Measurements from ENCODE around the gene SAPCD2. TPM values are rescaled to one million over a fixed set of nuclear protein-coding genes. Genes with fewer than 3 reads are reported as not detected.
A peak's percentile ranks its signal among the peaks of the same experiment; 100 is the strongest.
"Not testable (repeated sequence)": the region's sequence is repeated elsewhere in the genome, so short reads cannot be mapped to it uniquely, and the experiment has no call there.

Gene SAPCD2
- total RNA-seq, 2 experiments from 2014 or later, result 13.5 to 13.7 TPM

DNA sequence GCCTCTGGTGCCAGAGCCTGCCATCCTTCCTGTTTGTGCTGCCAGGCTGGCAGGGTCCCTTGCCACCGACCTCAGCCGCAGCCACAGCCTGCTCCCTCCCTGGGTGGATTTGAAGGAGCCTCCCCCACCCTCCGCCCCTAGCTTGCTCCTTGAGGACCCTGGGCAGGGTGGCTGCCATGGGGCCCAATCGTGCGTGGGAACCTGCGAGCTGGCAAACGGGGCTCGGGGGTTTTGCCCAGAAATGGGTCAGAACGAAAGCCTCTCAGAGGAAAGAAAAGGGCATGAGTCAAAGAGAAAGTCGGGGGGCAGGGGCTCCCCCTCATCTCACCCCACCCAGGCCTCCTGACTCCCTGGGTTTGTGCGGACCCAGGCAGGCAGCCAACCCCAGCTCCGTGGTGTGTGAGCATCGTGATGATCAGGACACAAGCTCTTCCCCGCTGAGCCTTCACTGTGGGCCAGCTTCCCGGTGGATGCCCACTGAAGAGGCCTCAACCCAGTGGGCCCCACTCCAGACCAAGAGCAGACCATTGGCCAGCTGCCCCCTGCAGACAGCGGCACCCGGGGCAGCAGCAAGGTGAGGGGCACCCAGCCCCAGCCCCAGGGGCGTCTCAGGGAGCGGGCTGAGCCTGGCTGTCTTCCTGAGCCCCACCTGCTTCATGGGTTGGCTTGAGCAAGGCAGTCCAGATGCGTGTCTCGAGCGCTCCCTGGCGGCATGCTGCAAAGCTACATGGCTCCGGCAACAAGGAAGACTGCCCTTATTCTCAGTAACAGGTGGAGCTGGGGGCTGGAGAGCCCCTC lies 35.4 kb downstream of the SAPCD2 start:
- Mint-ChIP-seq H3K4me3 (peak overlapping the region; percentile 47), H3K4me1 (ENCODE audit: low read depth) (peaks cover 35% of the 10 kb centered on the region), H3K36me3 (ENCODE audit: low read depth) (no peaks in the 10 kb centered on the region), H3K27ac (peak overlapping the region; percentile 85), H3K9me3 (no peaks in the 10 kb centered on the region), H3K27me3 (no peaks in the 10 kb centered on the region)
- CTCF ChIA-PET, result interaction anchor here (0.6 to 3.6 kb wide), 54 partner anchors 9 to 274 kb away, joined by 3 to 82 read pairs (median 6); partner anchors contain the start of genes AJM1, C8G, CLIC3 and FBXW5
- intact Hi-C loops (cut with micrococcal nuclease), result loop anchor here (5.0 kb wide), 1 partner anchor 248 kb away; no protein-coding TSS in a partner anchor
- DNase-seq (peak; percentile 91), ATAC-seq (peak; percentile 89)
- TF ChIP-seq, protein P1, sequence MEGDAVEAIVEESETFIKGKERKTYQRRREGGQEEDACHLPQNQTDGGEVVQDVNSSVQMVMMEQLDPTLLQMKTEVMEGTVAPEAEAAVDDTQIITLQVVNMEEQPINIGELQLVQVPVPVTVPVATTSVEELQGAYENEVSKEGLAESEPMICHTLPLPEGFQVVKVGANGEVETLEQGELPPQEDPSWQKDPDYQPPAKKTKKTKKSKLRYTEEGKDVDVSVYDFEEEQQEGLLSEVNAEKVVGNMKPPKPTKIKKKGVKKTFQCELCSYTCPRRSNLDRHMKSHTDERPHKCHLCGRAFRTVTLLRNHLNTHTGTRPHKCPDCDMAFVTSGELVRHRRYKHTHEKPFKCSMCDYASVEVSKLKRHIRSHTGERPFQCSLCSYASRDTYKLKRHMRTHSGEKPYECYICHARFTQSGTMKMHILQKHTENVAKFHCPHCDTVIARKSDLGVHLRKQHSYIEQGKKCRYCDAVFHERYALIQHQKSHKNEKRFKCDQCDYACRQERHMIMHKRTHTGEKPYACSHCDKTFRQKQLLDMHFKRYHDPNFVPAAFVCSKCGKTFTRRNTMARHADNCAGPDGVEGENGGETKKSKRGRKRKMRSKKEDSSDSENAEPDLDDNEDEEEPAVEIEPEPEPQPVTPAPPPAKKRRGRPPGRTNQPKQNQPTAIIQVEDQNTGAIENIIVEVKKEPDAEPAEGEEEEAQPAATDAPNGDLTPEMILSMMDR (IDR thresholded peaks at IDR 0.05), result peak; percentile 86
- POLR2A ChIA-PET, result interaction anchor here (0.6 to 2.1 kb wide), 12 partner anchors 8 to 307 kb away, joined by 3 to 9 read pairs (median 3); partner anchors contain the start of genes PAXX and SAPCD2

DNA sequence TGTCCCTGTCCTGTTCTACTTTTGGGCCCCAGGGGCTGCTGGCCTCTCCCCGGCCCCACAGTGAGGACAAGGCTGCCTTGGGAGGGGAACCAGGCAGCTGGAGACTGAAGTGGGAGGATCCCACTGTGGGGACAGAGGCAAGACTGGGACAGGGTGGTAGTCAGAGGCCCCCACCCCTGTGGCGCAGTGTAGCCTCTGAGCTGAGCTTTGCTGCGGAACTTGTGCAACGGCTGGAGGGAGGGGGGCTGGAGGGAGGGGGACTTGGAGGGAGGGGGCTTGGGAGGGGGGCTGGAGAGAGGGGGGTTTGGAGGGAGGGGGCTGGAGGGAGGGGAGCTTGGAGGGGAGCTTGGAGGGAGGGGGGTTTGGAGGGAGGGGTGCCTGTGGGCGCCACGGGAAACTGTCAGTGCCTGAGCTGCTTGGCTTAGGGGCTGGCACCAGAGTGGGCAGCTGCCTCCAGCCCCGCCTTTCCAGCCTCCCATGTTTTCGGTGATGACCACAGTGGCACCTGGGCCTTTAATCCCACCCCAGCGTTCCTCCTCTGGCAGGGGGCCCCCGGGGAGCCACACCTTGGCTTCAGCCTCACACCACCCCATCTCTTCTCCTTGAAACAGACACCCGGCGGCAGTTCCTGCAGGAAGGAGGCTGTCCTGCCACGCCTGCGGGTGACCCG lies 36.2 kb downstream of the SAPCD2 start:
- ChIA-PET CTCF (interaction anchor here (0.7 to 3.6 kb wide), 44 partner anchors 9 to 273 kb away, joined by 3 to 82 read pairs (median 7); partner anchors contain the start of genes AJM1, C8G, CLIC3 and FBXW5), POLR2A (interaction anchor here (0.6 to 2.1 kb wide), 9 partner anchors 8 to 306 kb away, joined by 3 to 9 read pairs (median 3); partner anchors contain the start of gene TRAF2)
- DNase-seq (no peak), ATAC-seq (no peak)
- Mint-ChIP-seq H3K27ac (peak overlapping the region; percentile 85), H3K4me3 (peak overlapping the region; percentile 47), H3K27me3 (no peaks in the 10 kb centered on the region), H3K36me3 (ENCODE audit: low read depth) (no peaks in the 10 kb centered on the region), H3K4me1 (ENCODE audit: low read depth) (peaks cover 42% of the 10 kb centered on the region), H3K9me3 (no peaks in the 10 kb centered on the region)
- intact Hi-C loops (cut with micrococcal nuclease), result no loop called here
- TF ChIP-seq, protein P1 (IDR thresholded peaks at IDR 0.05), result no peak

DNA sequence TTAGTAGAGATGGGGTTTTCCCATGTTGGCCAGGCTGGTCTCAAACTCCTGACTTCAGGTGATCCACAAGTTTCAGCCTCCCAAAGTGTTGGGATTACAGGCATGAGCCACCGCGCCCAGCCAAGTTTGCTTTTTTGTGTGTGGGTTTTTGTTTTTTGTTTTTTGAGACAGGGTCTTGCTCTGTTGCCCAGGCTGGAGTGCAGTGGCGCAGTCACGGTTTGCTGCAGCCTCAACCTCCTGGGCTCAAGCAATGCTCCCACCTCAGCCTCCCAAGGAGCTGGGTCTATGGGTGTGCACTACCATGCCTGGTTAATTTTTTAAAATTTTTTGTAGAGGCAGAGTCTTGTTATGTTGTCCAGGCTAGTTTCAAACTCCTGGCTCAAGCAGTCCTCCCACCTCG lies 36.9 kb downstream of the SAPCD2 start:
- H3K9me3 Mint-ChIP-seq; H3K4me3 Mint-ChIP-seq; intact Hi-C loops (cut with micrococcal nuclease); H3K27ac Mint-ChIP-seq; H3K36me3 Mint-ChIP-seq (ENCODE audit: low read depth); ATAC-seq; DNase-seq; POLR2A ChIA-PET; H3K27me3 Mint-ChIP-seq: not testable (repeated sequence)
- peaks cover 47% of the 10 kb centered on the region for H3K4me1 Mint-ChIP-seq (ENCODE audit: low read depth)
- CTCF ChIA-PET, result interaction anchor here (1.2 to 3.6 kb wide), 8 partner anchors 11 to 228 kb away, joined by 3 to 82 read pairs (median 20); partner anchors contain the start of genes C8G, FBXW5 and NPDC1

DNA sequence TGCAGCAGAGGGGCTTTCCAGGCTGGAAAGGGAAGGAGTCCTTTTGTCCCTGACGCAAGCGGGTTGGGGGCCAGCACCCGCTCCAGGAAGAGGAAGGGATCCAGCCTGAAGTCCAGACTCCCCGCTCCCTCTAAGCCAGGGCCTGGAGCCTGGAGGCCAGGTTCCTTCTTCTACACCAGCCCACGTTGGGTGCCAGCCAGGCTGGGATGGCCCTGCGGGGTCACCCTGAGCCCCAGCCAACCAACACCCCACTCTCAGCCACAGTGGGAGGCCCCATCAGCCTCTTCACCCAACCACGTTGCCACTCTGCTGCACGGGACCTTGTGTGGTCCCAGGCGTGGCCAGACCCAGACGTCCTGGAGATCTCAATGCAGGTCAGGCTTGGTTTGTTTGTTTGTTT lies 37.5 kb downstream of the SAPCD2 start:
- Mint-ChIP-seq H3K9me3 (no peaks in the 10 kb centered on the region), H3K4me3 (no peak overlapping the region), H3K27ac (no peak overlapping the region), H3K27me3 (no peaks in the 10 kb centered on the region), H3K36me3 (ENCODE audit: low read depth) (no peaks in the 10 kb centered on the region), H3K4me1 (ENCODE audit: low read depth) (peaks cover 47% of the 10 kb centered on the region)
- TF ChIP-seq, protein P1 (IDR thresholded peaks at IDR 0.05), result no peak
- no peak for ATAC-seq
- ChIA-PET POLR2A (no interaction called here), CTCF (interaction anchor here (1.1 to 8.3 kb wide), 2 partner anchors 14 to 34 kb away, joined by 5 to 109 read pairs; partner anchors contain the start of gene SAPCD2)
- DNase-seq, result no peak
- intact Hi-C loops (cut with micrococcal nuclease), result no loop called here

DNA sequence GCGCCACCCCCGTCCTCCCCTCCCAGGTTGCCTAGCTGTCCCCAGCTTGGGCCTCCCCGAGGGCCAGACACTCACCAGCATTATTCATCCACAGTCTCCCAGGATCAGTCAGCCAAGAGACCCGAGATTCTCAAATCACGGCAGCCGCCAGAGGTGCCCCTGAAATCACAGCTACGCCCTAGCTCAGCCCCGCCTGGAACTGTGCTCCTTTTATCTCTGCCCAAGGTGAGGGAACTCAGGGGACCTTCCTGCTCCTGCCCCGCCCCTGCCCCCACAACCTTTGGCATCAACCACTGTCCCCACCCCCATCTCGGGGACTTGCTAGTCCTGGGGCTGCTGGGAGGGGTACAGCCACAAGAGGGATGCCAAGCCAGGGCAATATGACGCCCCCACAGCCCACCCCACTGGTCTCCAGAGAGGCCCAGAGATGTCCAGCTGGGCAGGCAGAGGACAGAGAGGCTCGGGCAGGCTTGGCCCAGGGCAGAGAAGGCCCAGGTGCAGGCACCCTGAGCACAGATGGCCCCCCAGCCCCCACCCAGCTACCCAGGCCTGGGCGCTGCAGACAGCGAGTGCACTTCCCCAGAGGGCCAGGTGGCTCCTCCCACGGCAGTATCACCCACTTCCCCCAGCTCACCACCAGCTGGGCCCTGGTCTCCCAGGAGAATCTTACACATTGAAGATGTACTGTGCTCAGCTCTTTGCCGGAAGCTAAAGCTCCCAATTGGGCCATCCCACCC lies 38.3 kb downstream of the SAPCD2 start, which contains the start of gene FUT7:
FUT7 (minus strand) TSS at position 185 of the 737 bp plus-strand sequence; CDS start at position 88, 97 bp downstream.
- TF ChIP-seq, protein P1 (IDR thresholded peaks at IDR 0.05), result no peak
- Mint-ChIP-seq H3K9me3 (no peaks in the 10 kb centered on the region), H3K4me3 (no peak within 1 kb of the TSS), H3K27ac (peak within 1 kb of the TSS; percentile 42), H3K27me3 (no peaks in the 10 kb centered on the region), H3K4me1 (ENCODE audit: low read depth) (peaks cover 50% of the 10 kb centered on the region), H3K36me3 (ENCODE audit: low read depth) (no peaks in the 10 kb centered on the region)
- intact Hi-C loops (cut with micrococcal nuclease), result no loop called here
- ATAC-seq, result no peak
- DNase-seq, result peak; percentile 52
- POLR2A ChIA-PET, result interaction anchor here (1.0 kb wide), 1 partner anchor 12 kb away, joined by 3 read pairs; no protein-coding TSS in a partner anchor
- CTCF ChIA-PET, result interaction anchor here (0.7 to 8.3 kb wide), 6 partner anchors 15 to 87 kb away, joined by 3 to 109 read pairs (median 6); partner anchors contain the start of genes C8G and SAPCD2
